GM18907 (cell line): Measurements from ENCODE around the gene MYH14.

ENCODE experiments used
- ATAC-seq: cut with Tn5 transposase; IDR thresholded peaks from one replicate; pipeline ENCODE4 v1.9.1; 2021; ENCODE audit warnings: mild to moderate bottlenecking, moderate library complexity; ENCODE audit not compliant: unreplicated experiment

The MYH14 gene

GRCh38 chr19:50357178-50358100 is 154.0 kb downstream of the MYH14 start:
- no peak for ATAC-seq

- ATAC-seq, result no peak
Observed at GRCh38 chr19:50358483-50359327, 155.3 kb downstream of the MYH14 start.

- ATAC-seq, result no peak
Observed at GRCh38 chr19:50359328-50359818, 156.0 kb downstream of the MYH14 start.
